Esophagus squamous epithelium (tissue), 4 donors: Measurements from ENCODE around the gene SIRPD.
"Not testable (repeated sequence)": the region's sequence is repeated elsewhere in the genome, so short reads cannot be mapped to it uniquely, and the experiment has no call there.

ENCODE experiments used
- CTCF ChIP-seq, 6 experiments: fragments of 450-650 bp in 4 of 6; fragments of 200-600 bp in 2 of 6; sonication (generic) in 2 of 6; IDR thresholded peaks; one replicate each; pipeline ENCODE4 v1.5.1; 2016 to 2019; ENCODE audit warnings: antibody characterized with exemption in 6 of 6, mild to moderate bottlenecking in 4 of 6, moderate library complexity in 4 of 6
- POLR2A ChIP-seq, 4 donors: fragments of 450-650 bp; IDR thresholded peaks; one replicate each; pipeline ENCODE4 v1.6.1; 2017; ENCODE audit warnings: antibody characterized with exemption in 4 of 4, mild to moderate bottlenecking in 4 of 4, moderate library complexity in 3 of 4

GRCh38 chr20:1497371-1497770, 60.1 kb downstream of the SIRPD start:
- not testable (repeated sequence) for TF ChIP-seq POLR2A, CTCF (IDR thresholded peaks at IDR 0.05)
